ENCODE measurements around the gene ATP2A1. TPM values are rescaled to one million over a fixed set of nuclear protein-coding genes. Genes with fewer than 3 reads are reported as not detected.

ATP2A1 gene
- polyA plus RNA-seq (ENCODE audit: insufficient read length) = 7.0 TPM
- long read RNA-seq, donor 1 = 0 reads
- long read RNA-seq, donor 2 = 0 reads
- long read RNA-seq, donor 3 = 0 reads
- long read RNA-seq, donor 4 = 0 reads
- long read RNA-seq, donor 5, partial matches to known transcripts = 27 of 27 reads
- long read RNA-seq, donor 5, other reads (novel, unspliced or antisense) = 0 of 27 reads
- long read RNA-seq, donor 6, partial matches to known transcripts = 5 of 5 reads
- long read RNA-seq, donor 6, other reads (novel, unspliced or antisense) = 0 of 5 reads
- long read RNA-seq, donor 7 = 0 reads
- long read RNA-seq, donor 8 = 0 reads

DNA sequence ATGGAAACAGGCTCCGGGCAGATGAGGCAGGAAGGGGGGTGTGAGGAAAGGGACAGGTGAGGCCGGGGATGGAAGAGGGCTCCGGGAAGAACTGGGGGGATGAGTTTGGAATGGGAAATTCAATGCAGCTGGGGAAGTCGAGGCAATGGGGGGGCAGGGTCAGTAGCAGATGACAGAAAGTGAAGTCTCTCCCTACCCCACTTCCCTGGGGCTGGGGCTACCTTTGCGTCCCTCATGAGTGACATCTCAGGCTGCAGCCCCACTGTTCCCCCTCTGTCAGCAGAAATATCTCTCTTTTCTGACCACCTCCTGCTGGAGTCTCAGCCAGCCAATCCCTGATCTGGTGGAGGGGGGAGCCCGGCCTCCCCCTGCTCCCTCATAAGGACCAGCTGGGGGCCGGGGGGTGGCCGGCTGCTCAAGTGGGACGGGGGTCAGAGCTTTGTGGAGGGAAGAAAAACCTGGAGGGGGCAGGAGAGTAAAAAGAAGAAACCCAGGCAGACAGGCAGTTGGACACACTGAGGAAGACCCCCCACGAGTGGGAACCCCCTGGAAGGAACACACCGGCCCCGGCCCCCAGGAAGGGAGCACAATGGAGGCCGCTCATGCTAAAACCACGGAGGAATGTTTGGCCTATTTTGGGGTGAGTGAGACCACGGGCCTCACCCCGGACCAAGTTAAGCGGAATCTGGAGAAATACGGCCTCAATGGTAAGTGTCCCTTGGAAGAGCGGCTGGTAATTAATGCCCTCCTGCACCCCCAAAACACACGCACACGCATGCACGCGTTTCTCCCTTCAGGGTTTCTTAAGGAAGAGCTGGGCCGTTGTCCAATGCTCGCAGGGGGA, at the start of gene ATP2A1:
Gene ATP2A1 (plus strand): TSS at position 406 of the 844 bp plus-strand sequence. CDS start 184 bp downstream, at position 590.
- no peak for DNase-seq

GRCh38 chr16:28829747-28830146, 48.5 kb upstream of the ATP2A1 start:
- DNase-seq = no peak

DNA sequence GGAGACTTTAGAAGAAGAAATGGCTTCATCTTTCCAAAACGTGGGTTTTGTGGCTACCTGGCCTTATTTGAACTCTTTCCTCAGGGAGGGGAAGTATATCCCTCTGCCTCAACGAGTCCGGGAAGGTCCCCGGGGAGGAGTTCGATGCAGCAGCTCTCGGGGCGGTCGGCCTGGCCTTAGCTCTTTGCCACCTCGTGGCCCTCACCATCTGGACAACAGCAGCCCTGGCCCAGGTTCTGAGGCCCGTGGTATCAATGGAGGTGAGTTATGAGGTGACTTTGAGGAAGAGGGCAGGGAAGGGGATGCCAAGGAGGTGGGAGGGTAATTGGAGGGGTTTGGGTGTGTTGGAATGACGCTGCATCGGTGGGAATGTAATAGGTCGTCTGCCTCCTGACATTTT, 47.8 kb upstream of the ATP2A1 start:
- DNase-seq = no peak

DNA sequence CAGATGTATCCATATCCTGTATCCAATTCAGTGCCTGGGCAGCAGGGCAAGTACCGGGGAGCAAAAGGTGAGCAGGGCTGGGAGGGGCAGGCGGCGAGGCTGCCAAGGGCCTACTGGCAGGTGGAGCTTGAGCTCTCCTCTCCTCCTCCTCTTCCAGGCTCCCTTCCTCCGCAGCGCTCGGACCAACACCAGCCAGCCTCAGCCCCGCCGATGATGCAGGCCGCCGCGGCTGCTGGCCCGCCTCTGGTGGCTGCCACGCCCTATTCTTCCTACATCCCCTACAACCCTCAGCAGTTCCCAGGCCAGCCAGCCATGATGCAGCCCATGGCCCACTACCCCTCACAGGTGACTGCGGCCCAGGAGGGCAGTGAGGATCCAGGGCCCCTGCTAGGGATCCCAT, 43.9 kb upstream of the ATP2A1 start:
- no peak for DNase-seq

DNA sequence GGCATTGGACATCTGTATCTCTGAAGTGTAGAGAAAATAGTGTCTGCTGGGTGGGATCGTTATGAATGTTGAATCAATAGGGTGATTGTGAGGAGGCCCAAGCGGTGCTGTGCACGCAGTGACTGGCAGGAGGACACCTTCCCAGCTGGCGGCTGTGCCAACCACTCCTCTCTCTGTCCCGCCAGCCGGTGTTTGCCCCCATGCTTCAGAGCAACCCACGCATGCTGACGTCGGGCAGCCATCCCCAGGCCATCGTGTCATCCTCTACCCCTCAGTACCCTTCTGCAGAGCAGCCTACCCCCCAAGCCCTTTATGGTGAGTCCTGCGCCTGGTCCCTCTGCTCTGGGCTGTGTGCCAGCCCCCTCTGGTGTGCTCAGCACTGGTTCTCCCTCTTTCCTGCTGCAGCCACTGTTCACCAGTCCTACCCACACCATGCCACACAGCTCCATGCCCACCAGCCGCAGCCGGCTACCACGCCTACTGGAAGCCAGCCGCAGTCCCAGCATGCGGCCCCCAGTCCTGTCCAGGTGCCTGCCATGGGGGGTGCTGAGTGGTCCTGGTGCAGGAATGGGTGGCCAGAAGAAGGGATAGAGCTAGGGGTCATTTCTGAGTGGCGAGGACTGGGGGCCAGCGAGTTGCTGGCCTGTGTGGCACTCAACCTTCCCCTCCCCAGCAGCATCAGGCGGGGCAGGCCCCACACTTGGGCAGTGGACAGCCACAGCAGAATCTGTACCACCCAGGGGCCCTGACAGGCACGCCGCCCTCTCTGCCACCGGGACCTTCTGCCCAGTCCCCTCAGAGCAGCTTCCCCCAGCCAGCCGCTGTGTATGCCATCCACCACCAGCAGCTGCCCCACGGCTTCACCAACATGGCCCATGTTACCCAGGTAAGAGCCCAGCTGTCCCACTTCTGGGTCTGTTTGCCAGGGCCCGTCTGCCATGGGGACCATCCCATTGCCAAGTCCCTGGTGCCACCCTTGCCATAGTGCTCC, 43.1 kb upstream of the ATP2A1 start:
- DNase-seq = no peak

GRCh38 chr16:28835864-28836760, 42.2 kb upstream of the ATP2A1 start:
- no peak for DNase-seq

DNA sequence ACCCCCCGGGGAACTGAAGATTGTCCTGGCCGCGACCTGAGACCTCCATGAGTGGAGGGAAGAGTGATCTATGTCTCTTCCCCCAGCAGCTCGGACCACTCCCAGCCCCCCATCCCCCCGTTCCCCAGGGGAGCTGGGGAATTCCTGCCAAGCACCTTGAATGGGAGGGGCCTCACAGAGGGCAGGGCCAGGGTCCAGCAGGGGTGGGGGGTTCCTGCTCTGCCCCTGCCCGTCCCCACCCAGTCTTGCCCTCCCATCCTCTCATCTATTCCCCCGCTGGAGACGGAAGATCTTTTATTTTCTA, 41.6 kb upstream of the ATP2A1 start:
- DNase-seq = no peak

DNA sequence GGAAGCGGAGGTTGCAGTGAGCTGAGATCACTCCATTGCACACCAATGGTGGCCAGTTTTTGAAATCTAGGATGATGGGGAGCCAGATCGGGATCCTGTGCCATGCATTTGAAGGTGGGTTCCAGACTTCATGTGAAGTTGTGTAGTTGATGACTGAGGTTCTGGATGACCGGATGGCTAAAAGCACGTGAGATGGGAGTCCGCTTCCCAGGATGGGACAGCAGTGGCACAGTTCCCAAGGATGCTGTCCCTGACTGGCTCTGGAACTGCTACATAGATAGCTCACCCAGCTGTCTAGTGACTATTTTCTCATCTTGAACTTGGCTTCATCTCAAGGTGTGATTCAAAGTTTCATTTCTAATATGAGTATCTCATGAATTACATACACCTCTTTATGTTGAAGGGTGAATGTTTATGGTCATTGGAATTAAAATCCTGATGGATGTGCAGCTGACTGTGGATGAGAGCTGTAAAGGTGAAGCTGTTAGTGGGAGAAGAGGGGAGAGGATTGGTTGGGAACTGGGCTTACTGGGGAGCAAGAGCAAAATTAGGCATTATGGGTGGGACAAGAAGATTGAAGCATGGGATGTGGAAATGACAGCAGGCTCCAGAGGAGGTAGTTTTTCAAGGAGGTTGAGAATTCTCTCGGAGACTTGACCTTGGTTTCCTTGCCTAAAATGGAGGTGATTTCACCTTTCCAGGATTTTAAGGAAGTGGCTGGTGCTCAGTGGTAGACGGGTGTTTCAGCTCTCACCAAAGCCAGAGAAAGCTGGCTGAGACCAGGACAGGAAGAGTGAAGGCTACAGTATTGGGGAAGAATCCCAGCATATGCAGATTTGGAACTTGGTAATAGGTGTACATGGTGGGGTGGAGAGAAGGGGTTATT, 40.4 kb upstream of the ATP2A1 start:
- no peak for DNase-seq

- DNase-seq = no peak
These were observed 39.8 kb upstream of the ATP2A1 start for GRCh38 chr16:28838558-28838918.

DNA sequence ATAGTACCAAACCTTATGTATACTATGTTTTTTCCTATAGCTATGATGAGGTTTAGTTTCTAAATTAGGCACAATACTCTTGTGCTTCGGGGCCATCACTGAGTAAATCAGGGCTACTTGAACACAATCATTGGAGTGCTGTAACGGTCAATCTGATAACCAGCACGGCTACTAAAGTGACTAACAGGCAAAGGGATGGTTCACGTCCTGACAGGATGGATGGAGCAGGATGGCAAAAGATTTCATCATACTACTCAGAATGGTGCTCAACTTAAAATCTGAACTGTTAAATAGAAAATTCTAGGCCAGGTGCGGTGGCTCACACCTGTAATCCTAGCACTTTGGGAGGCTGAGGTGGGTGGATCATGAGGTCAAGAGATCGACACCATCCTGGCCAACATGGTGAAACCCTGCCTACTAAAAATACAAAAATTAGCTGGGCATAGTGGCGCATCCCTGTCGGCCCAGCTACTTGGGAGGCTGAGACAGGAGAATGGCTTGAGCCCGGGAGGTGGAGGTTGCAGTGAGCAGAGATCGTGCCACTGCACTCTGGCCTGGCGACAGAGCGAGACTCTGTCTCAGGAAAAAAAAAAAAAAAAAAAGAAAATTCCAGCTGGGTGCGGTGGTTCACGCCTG, 39.2 kb upstream of the ATP2A1 start:
- no peak for DNase-seq

- DNase-seq = no peak
These were observed 38.4 kb upstream of the ATP2A1 start for GRCh38 chr16:28839899-28840298.

- no peak for DNase-seq
These were observed 35.6 kb upstream of the ATP2A1 start for GRCh38 chr16:28842696-28843095.

GRCh38 chr16:28843766-28844165, 34.5 kb upstream of the ATP2A1 start:
- no peak for DNase-seq

DNA sequence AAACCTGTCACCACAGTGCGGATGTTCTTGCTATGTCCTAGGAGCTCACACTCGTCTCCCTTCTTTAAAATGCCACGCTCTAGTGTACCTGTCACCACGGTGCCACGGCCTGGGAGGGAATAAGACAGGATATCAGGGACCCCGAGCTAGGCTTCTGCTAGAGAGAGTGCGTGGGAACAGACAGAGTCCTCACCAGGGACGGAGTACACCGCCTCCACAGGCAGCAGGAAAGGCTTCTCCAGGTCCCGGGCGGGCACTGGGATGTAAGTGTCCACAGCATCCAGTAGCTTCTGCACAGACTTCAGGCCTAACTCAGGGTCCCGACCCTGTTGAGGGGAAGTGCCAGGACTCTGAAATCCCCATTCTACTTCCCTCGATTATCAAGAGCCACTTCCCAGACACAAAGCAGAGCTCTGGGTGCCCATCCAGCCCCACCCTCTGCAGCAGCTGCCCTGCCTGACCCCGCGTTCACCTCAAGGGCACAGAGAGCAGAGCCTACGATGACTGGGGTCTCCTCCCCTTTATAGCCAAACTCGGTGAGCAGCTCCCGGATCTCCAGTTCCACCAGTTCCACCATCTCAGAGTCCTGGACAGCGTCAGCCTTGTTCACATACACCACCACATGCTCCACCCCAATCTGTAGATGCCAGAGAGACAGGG, 33.9 kb upstream of the ATP2A1 start:
- DNase-seq = no peak

- DNase-seq = peak; percentile 3
These were observed 33.0 kb upstream of the ATP2A1 start for GRCh38 chr16:28845293-28845692.

DNA sequence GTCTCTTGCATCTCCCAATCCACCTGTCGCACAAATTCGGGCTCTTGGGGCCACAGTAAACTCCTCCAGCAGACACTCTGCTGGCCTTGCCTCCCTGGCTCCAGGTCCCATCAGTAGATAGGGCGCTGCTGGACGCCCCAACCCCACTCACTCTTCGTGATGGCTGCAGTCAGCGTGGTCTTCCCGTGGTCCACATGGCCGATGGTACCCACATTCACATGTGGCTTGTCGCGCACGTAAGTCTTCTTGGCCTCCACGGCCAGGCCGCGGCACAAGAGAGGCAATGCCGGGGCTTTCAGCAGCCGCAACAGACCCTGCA, 32.6 kb upstream of the ATP2A1 start:
- no peak for DNase-seq

- DNase-seq = peak; percentile 98
These were observed 32.0 kb upstream of the ATP2A1 start, which contains the start of gene TUFM for GRCh38 chr16:28846080-28846932. TSS of gene TUFM (minus strand) at chr16:28846348. CDS start at chr16:28846269, 79 bp downstream.

- DNase-seq = peak; percentile 3
These were observed 31.4 kb upstream of the ATP2A1 start for GRCh38 chr16:28846933-28847273.

Measured in left kidney (tissue), 8 donors.